ENCODE results near the gene ARL14EPL.

Gene ARL14EPL

DNA sequence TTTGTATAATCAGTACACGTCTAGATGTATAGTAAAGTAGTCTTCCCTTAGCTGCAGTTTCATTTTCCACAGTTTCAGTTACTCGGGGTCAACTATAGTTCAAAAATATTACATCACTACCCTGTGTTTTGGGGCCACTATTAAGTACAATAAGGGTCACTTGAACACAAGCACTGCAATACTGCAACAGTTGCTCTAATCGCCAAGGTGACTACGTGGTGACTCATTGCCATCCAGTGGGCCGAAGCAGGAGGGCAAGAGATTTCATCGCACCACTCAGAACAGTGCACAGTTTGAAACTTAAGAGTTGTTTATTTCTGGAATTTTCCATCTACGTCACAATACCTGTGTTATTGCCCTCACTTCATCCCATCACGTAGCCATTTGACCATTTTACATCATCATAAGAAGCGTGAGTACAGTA, at the start of gene ARL14EPL:
Gene ARL14EPL, plus strand, starts transcription at position 379 of the 424 bp plus-strand sequence. CDS start 18,994 bp downstream, outside the sequence.
- H3K36me3 Mint-ChIP-seq: peaks cover 1% of the 10 kb centered on the region
- peaks cover 20% of the 10 kb centered on the region for H3K27me3 Mint-ChIP-seq
- no peaks in the 10 kb centered on the region for H3K4me1 Mint-ChIP-seq
- H3K9me3 Mint-ChIP-seq: no peaks in the 10 kb centered on the region
- no peak within 1 kb of the TSS for H3K4me3 Mint-ChIP-seq
- H3K27ac Mint-ChIP-seq: peak within 1 kb of the TSS; percentile 4

- H3K36me3 Mint-ChIP-seq: no peaks in the 10 kb centered on the region
- no peak overlapping the region for H3K27ac Mint-ChIP-seq
- H3K27me3 Mint-ChIP-seq: peaks cover 11% of the 10 kb centered on the region
- H3K9me3 Mint-ChIP-seq: no peaks in the 10 kb centered on the region
- H3K4me1 Mint-ChIP-seq: no peaks in the 10 kb centered on the region
- no peak overlapping the region for H3K4me3 Mint-ChIP-seq
Observed at GRCh38 chr5:115983519-115983918, 48.8 kb upstream of the ARL14EPL start.

GRCh38 chr5:115985802-115986757, 46.2 kb upstream of the ARL14EPL start:
- Mint-ChIP-seq H3K27ac (no peak overlapping the region), H3K9me3 (no peaks in the 10 kb centered on the region), H3K4me1 (no peaks in the 10 kb centered on the region), H3K36me3 (no peaks in the 10 kb centered on the region), H3K4me3 (no peak overlapping the region), H3K27me3 (peaks cover 5% of the 10 kb centered on the region)

- Mint-ChIP-seq H3K36me3 (no peaks in the 10 kb centered on the region), H3K27ac (no peak overlapping the region), H3K4me3 (no peak overlapping the region), H3K4me1 (no peaks in the 10 kb centered on the region), H3K9me3 (no peaks in the 10 kb centered on the region), H3K27me3 (peaks cover 5% of the 10 kb centered on the region)
Observed at GRCh38 chr5:115988002-115988401, 44.3 kb upstream of the ARL14EPL start.

DNA sequence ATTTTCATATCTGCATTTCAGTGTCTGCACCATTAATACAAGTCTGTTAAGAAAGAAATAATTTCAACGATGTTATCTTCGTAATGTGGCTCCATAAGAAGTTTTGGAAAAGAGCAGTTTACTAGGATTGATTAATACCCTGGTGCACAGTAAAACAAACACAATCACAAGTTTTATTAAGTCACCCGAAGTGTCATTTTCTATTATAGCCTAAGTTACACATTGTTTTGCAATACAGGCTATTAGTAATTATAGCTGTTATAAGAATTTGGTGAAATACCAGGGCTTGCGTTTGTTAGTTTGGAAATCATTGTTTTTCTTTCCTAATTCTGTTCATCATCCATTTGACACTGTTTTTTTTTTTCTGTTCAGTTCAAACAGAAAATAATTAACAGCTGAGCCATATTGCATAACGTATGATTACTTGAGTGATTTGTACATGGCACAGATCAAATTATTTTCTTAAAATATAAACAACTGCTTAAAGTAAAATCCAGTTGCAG, 39.4 kb upstream of the ARL14EPL start:
- Mint-ChIP-seq H3K4me3 (no peak overlapping the region), H3K36me3 (no peaks in the 10 kb centered on the region), H3K9me3 (no peaks in the 10 kb centered on the region), H3K27me3 (peaks cover 8% of the 10 kb centered on the region), H3K4me1 (no peaks in the 10 kb centered on the region), H3K27ac (no peak overlapping the region)

DNA sequence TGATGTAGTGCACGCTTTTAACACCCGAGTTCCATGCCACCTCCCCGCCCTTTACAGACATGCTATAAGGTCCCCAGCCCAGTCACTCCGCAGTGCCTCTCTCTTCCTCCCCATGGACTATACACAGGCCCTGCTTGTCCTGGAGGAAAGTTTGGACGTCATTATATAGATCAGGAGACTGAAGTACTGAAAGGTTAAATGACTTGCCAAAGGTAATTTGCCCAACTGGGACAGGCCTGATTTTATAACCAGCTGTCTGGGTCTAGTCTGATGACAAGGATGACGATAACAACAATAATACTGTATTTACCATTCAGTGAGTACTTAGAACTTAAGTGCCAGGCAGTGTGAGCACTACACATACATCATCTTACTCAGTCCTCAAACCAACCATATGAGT, 36.9 kb upstream of the ARL14EPL start:
- Mint-ChIP-seq H3K4me1 (no peaks in the 10 kb centered on the region), H3K9me3 (no peaks in the 10 kb centered on the region), H3K36me3 (no peaks in the 10 kb centered on the region)

DNA sequence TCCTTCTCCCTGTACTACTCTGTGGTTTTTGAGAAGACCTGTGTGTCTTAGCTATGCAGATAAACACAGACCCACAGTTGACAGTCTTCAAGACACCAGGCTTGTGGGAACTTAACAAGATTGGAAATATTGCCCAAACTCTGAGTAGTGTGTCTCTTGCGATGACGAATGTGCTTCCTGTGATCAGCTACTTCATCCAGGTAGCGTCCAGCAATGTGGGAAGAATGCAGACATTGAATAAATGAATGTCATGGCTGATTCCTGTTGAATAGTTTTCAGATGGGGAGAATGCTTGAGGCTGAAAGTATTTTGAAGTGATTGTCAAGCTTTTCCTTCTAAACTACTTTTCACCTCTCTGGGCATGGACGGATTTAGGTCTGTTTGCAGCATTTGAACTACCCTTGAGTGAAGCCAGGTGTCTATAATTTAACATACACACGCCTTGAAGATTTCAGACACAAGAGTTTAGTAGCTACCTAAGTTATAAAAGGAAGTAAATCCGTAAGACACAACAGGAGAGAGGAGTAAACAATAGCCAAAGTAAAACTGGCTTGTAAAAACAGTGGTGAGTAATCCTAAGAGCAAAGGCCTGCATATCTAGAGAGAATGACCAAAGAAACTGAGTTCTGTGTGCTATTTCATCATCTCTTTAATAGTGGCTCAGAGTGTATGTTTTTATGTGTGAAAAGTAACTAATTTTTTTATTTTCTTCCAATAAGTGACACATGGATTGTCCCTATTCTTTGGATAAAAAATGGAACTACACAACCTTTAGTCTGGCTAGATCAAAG, 30.0 kb upstream of the ARL14EPL start:
- Mint-ChIP-seq H3K4me3 (no peak overlapping the region), H3K36me3 (no peaks in the 10 kb centered on the region), H3K27ac (no peak overlapping the region), H3K4me1 (no peaks in the 10 kb centered on the region), H3K9me3 (no peaks in the 10 kb centered on the region), H3K27me3 (peaks cover 3% of the 10 kb centered on the region)

More for the DNA sequence above, 36.9 kb upstream of the ARL14EPL start:
- H3K27me3 Mint-ChIP-seq: peaks cover 8% of the 10 kb centered on the region
- no peak overlapping the region for H3K4me3 Mint-ChIP-seq
- no peak overlapping the region for H3K27ac Mint-ChIP-seq

DNA sequence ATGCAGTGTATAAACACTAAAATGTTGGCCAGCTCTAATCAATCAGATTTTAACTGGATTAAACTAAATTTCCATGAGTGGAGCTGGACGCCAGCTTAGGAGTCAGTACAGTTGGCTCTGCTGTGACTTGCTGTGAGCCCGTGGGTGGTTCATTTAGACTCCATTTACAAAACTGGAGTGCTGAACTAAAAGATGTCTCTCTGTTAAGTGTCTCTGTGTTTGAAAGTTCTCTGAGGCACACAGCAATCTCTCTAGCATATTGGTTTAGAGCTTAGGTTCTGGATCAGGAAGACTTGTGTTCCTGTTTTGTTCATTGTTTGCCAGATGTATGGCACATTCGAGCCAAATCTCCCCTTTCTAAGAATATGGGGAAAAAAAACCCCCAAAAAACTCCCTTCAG, 28.0 kb upstream of the ARL14EPL start:
- no peaks in the 10 kb centered on the region for H3K4me1 Mint-ChIP-seq
- H3K36me3 Mint-ChIP-seq: no peaks in the 10 kb centered on the region
- H3K27ac Mint-ChIP-seq: no peak overlapping the region
- H3K4me3 Mint-ChIP-seq: no peak overlapping the region
- no peaks in the 10 kb centered on the region for H3K9me3 Mint-ChIP-seq
- peaks cover under 1% of the 10 kb centered on the region for H3K27me3 Mint-ChIP-seq

- Mint-ChIP-seq H3K36me3 (no peaks in the 10 kb centered on the region), H3K9me3 (no peaks in the 10 kb centered on the region), H3K27me3 (peaks cover 3% of the 10 kb centered on the region), H3K4me3 (no peak overlapping the region), H3K27ac (no peak overlapping the region), H3K4me1 (no peaks in the 10 kb centered on the region)
Observed at GRCh38 chr5:116009806-116010205, 22.5 kb upstream of the ARL14EPL start.

DNA sequence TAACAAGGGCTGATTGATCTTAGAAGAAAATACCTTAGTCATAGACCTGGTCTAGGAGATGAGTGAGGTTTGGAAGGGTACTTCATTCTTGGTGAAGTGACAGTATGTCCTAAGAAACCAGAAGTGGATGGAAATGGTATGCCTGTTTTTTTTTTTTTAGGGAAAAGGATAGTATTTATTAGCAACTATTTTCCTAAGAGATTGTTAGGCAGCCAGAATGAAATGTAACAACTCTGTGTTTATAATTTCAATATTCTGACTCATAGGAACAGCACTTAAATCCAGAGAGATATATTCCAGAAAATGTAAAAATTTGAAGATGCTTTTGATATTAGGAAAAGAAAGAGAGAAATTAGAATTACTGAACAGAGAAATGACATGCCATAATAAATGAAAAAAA, 21.2 kb upstream of the ARL14EPL start:
- Mint-ChIP-seq H3K27ac (no peak overlapping the region), H3K4me1 (no peaks in the 10 kb centered on the region), H3K4me3 (no peak overlapping the region), H3K27me3 (peaks cover 3% of the 10 kb centered on the region), H3K36me3 (no peaks in the 10 kb centered on the region), H3K9me3 (no peaks in the 10 kb centered on the region)

- Mint-ChIP-seq H3K36me3 (no peaks in the 10 kb centered on the region), H3K4me1 (no peaks in the 10 kb centered on the region), H3K9me3 (no peaks in the 10 kb centered on the region), H3K4me3 (no peak overlapping the region), H3K27ac (no peak overlapping the region), H3K27me3 (peaks cover 4% of the 10 kb centered on the region)
Observed at GRCh38 chr5:116013207-116013785, 19.0 kb upstream of the ARL14EPL start.

DNA sequence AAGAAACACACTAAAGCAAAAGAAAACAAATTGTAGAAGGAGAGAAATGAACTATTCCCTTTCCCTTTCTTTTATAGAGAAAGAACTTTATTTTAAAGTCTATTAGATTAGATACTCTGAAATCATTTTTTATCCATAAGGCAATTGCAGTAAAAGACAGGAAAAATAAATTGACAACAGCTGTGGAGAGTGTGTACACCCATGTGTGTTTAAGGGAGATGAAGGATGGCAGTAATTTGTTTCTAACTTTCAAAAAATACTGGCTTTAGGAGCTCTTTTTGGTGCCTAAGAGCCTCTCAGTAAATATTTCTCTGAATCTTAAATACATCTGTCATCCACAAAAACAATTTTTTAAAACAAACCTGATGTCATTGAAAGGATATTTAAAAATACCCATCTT, 18.3 kb upstream of the ARL14EPL start:
- H3K4me1 Mint-ChIP-seq: no peaks in the 10 kb centered on the region
- H3K4me3 Mint-ChIP-seq: no peak overlapping the region
- H3K27me3 Mint-ChIP-seq: peaks cover 4% of the 10 kb centered on the region
- H3K27ac Mint-ChIP-seq: no peak overlapping the region
- no peaks in the 10 kb centered on the region for H3K36me3 Mint-ChIP-seq
- H3K9me3 Mint-ChIP-seq: no peaks in the 10 kb centered on the region

GRCh38 chr5:116023619-116024018, 8.7 kb upstream of the ARL14EPL start:
- Mint-ChIP-seq H3K27me3 (peaks cover 11% of the 10 kb centered on the region), H3K36me3 (peaks cover 1% of the 10 kb centered on the region), H3K4me1 (no peaks in the 10 kb centered on the region), H3K27ac (no peak overlapping the region), H3K4me3 (no peak overlapping the region), H3K9me3 (no peaks in the 10 kb centered on the region)

DNA sequence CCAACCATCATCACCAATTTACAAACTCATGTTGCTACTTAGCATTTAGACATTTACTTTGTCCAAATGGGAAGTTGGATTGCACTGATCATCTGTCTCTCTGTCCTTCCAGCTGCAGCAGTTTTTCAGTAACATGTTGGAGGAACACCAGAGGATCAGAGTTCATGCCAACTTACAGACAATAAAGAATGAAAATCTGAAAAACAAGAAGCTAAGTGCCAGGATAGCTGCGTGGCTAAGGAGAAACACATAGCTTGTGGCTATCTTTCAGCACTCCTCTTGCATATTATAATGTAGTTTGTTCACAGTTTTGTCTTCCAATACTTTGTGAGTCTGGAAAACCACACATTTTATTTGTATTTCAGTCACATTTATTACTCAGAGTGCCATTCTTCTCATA, 6.4 kb upstream of the ARL14EPL start:
- no peak overlapping the region for H3K4me3 Mint-ChIP-seq
- H3K27ac Mint-ChIP-seq: no peak overlapping the region
- H3K27me3 Mint-ChIP-seq: peaks cover 15% of the 10 kb centered on the region
- no peaks in the 10 kb centered on the region for H3K4me1 Mint-ChIP-seq
- no peaks in the 10 kb centered on the region for H3K9me3 Mint-ChIP-seq
- H3K36me3 Mint-ChIP-seq: peaks cover 1% of the 10 kb centered on the region

- Mint-ChIP-seq H3K4me3 (no peak overlapping the region), H3K9me3 (no peaks in the 10 kb centered on the region), H3K36me3 (peaks cover 1% of the 10 kb centered on the region), H3K4me1 (no peaks in the 10 kb centered on the region), H3K27ac (no peak overlapping the region), H3K27me3 (peaks cover 19% of the 10 kb centered on the region)
Observed at GRCh38 chr5:116032991-116033390, 719 bp downstream of the ARL14EPL start.

Measured in activated naive CD4-positive, alpha-beta T cell treated with anti-CD3 and anti-CD28 coated beads, Interleukin-2, amount 50 U/mL, for 24 hours (primary cell).